ENCODE data around the gene BTC.

DNA sequence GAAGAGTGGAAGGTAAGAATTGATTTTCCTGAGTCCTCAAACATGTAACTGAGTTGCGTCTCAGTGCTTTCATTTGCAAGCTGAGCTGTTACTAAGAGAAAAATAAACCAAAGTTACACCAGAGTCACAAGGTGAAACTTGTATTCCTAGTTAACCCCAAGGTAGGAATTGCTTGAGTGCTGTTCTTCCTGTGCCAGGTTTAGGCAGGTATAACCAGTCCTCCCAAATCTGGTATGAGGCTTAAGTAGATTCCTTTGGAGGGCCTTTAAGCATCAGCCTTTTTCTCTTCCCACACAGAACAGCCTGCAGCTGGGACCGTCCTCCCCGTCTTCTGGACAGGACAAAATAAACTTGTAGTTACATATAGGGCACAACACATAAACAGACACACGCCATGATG is 2.3 kb upstream of the BTC start:
- TF ChIP-seq, protein P1, sequence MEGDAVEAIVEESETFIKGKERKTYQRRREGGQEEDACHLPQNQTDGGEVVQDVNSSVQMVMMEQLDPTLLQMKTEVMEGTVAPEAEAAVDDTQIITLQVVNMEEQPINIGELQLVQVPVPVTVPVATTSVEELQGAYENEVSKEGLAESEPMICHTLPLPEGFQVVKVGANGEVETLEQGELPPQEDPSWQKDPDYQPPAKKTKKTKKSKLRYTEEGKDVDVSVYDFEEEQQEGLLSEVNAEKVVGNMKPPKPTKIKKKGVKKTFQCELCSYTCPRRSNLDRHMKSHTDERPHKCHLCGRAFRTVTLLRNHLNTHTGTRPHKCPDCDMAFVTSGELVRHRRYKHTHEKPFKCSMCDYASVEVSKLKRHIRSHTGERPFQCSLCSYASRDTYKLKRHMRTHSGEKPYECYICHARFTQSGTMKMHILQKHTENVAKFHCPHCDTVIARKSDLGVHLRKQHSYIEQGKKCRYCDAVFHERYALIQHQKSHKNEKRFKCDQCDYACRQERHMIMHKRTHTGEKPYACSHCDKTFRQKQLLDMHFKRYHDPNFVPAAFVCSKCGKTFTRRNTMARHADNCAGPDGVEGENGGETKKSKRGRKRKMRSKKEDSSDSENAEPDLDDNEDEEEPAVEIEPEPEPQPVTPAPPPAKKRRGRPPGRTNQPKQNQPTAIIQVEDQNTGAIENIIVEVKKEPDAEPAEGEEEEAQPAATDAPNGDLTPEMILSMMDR (IDR thresholded peaks at IDR 0.05 in 4 of 5, conservative IDR thresholded peaks at IDR 0.05 in 1 of 5) = no peak
- no peak for TF ChIP-seq POLR2A (IDR thresholded peaks at IDR 0.05)
